MM.1S (cell line): ENCODE results near the gene CD58.

Experiments
- CTCF ChIP-seq: fragments of 300-600 bp; sonication (generic); IDR thresholded peaks from 2 replicates; pipeline ENCODE4 v1.5.1; 2016; ENCODE audit warnings: antibody characterized with exemption, low read length, mixed read lengths
- EZH2 ChIP-seq: fragments of 300-600 bp; sonication (generic); optimal IDR thresholded peaks from 2 replicates; pipeline ENCODE3; 2017; ENCODE audit warnings: low read depth, mild to moderate bottlenecking, antibody characterized with exemption, low read length, mixed read lengths

- TF ChIP-seq CTCF (no peak), EZH2 (no peak)
These were observed 68.0 kb downstream of the CD58 start for GRCh38 chr1:116502671-116503314.
